Measurements from ENCODE around the gene EFCAB6.

Gene EFCAB6

GRCh38 chr22:43819421-43819921 is 7.4 kb upstream of the EFCAB6 start:
- DNase-seq (ENCODE audit: low read depth in 2 of 2), result no peak

GRCh38 chr22:43818981-43819380 is 6.9 kb upstream of the EFCAB6 start:
- no peak for DNase-seq (ENCODE audit: low read depth in 2 of 2)

- DNase-seq (ENCODE audit: low read depth in 2 of 2), result no peak
These were observed 5.3 kb upstream of the EFCAB6 start for GRCh38 chr22:43817402-43817801.

- no peak for DNase-seq (ENCODE audit: low read depth in 2 of 2)
These were observed 2.2 kb upstream of the EFCAB6 start for GRCh38 chr22:43814264-43814663.

GRCh38 chr22:43812890-43813289 is 785 bp upstream of the EFCAB6 start:
- no peak for DNase-seq (ENCODE audit: low read depth in 2 of 2)

- DNase-seq (ENCODE audit: low read depth in 2 of 2), result no peak
These were observed 342 bp downstream of the EFCAB6 start for GRCh38 chr22:43811777-43812148.

GRCh38 chr22:43802897-43803495 is 9.1 kb downstream of the EFCAB6 start:
- DNase-seq (ENCODE audit: low read depth in 2 of 2), result no peak

- DNase-seq (ENCODE audit: low read depth in 2 of 2), result no peak
These were observed 11.1 kb downstream of the EFCAB6 start for GRCh38 chr22:43800970-43801369.

- no peak for DNase-seq (ENCODE audit: low read depth in 2 of 2)
These were observed 13.6 kb downstream of the EFCAB6 start for GRCh38 chr22:43798492-43798891.

GRCh38 chr22:43796567-43796966 is 15.5 kb downstream of the EFCAB6 start:
- peak; percentile 14 to 18 for DNase-seq (ENCODE audit: low read depth in 2 of 2)

- no peak for DNase-seq (ENCODE audit: low read depth in 2 of 2)
These were observed 16.8 kb downstream of the EFCAB6 start for GRCh38 chr22:43795320-43795719.

GRCh38 chr22:43792905-43793304 is 19.2 kb downstream of the EFCAB6 start:
- DNase-seq (ENCODE audit: low read depth in 2 of 2), result no peak

- DNase-seq (ENCODE audit: low read depth in 2 of 2), result peak; percentile 42 to 46
These were observed 22.7 kb downstream of the EFCAB6 start for GRCh38 chr22:43789452-43789851.

GRCh38 chr22:43783777-43784176 is 28.3 kb downstream of the EFCAB6 start:
- DNase-seq (ENCODE audit: low read depth in 2 of 2), result no peak

- no peak for DNase-seq (ENCODE audit: low read depth in 2 of 2)
These were observed 29.7 kb downstream of the EFCAB6 start for GRCh38 chr22:43782448-43782847.

GRCh38 chr22:43777286-43777685 is 34.8 kb downstream of the EFCAB6 start:
- DNase-seq (ENCODE audit: low read depth in 2 of 2), result peak; percentile 4 to 6

GRCh38 chr22:43776081-43776670 is 35.9 kb downstream of the EFCAB6 start:
- DNase-seq (ENCODE audit: low read depth in 2 of 2), result no peak

GRCh38 chr22:43774318-43774915 is 37.7 kb downstream of the EFCAB6 start:
- no peak for DNase-seq (ENCODE audit: low read depth in 2 of 2)

GRCh38 chr22:43772831-43773230 is 39.3 kb downstream of the EFCAB6 start:
- DNase-seq (ENCODE audit: low read depth in 2 of 2), result no peak

GRCh38 chr22:43755452-43755851 is 56.7 kb downstream of the EFCAB6 start:
- DNase-seq (ENCODE audit: low read depth in 2 of 2), result no peak

- no peak for DNase-seq (ENCODE audit: low read depth in 2 of 2)
These were observed 57.1 kb downstream of the EFCAB6 start for GRCh38 chr22:43755011-43755410.

- no peak for DNase-seq (ENCODE audit: low read depth in 2 of 2)
These were observed 57.9 kb downstream of the EFCAB6 start for GRCh38 chr22:43754176-43754575.

GRCh38 chr22:43753688-43754087 is 58.4 kb downstream of the EFCAB6 start:
- DNase-seq (ENCODE audit: low read depth in 2 of 2), result no peak
